ENCODE measurements around the gene UBR3.
"Not testable (repeated sequence)": the region's sequence is repeated elsewhere in the genome, so short reads cannot be mapped to it uniquely, and the experiment has no call there.

UBR3 gene

DNA sequence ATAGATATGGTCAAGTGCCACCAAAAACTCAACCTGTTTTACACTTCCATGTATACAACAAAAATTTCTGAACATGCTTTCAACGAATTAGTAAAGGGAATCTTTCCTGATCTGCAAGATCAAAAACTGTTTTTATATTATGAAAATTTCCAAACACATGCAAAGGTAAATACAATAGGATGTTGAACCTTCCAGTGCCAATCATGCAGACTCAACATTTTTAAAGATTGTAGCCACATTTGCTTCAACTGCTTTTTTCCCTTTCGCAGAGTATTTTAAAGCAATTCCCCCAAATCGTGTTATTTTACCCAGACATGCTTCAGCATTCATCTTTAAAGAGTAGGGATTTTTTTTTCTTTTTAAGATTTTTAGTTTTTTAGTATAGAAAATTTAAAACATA is 40.3 kb downstream of the UBR3 start:
- no peak for DNase-seq

DNA sequence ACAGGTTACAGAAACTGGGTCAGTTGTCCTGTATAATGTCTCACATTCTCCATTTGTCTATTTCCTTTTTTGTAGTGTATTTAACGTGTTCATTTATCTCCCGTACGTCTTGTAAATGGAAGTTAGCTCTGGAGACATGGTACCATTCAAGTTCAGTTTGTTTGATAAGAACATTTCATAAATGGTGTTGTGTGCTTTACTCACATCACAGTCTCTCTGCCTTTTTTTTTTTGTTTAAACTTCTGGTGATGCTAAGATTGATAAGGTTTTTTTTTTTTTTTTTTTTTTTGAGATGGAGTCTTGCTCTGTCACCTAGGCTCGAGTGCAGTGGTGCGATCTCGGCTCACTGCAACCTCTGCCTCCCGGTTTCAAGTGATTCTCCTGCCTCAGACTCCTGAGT is 41.7 kb downstream of the UBR3 start:
- DNase-seq = no peak

DNA sequence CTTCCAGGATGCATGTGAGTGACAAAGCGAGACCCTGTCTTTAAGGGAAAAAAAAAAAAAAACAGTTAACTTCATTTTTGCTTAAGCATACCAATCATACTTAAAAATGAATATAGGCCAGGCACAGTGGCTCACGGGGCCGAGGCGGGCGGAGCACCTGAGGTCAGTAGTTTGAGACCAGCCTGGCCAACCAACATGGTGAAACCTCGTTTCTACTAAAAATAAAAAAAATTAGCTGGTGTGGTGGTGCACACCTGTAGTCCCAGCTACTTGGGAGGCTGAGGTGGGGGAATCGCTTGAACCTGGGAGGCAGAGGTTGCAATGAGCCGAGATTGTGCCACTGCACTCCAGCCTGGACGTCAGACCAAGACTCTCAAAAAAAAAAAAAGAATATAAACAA is 44.1 kb downstream of the UBR3 start:
- DNase-seq = not testable (repeated sequence)

- no peak for DNase-seq
Observed at GRCh38 chr2:169871994-169872393, 44.7 kb downstream of the UBR3 start.

DNA sequence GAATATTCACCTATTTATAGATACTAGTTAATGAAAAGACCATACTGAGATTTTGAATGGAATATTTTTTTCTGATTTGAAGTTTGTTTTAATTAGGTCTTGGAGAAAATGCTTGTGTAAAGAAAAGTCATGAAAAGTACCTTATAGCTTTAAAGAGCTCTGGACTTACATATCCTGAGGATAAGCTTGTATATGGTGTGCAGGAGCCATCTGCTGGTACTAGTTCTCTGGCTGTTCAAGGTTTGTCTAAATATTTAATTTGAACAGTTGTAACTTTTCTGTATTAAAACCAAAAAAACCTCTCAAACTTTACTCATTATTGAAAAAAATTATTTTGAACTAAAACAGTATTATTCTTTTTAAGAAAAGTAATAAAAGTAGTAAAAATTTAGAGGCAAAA is 50.1 kb downstream of the UBR3 start:
- no peak for DNase-seq

DNA sequence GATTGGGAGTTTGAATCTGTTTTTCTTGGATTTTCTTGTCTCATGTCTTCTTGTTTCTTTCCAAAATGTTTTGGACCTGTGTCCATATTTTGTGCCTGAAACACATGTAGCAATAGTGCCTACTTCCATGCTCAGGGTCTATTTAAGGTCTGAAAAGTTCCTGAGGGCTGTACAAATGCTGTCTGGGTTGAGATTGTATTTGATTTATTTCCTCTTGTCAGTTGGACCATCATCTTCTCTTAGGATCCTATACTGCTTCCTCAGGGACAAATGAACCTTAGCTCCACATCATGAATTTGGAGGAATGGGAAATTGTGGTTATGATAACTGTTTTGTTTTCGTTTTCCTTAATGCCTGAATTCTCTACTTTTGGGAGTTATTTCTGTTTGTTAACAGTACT is 59.9 kb downstream of the UBR3 start:
- DNase-seq = no peak

GRCh38 chr2:169891593-169892298 is 64.5 kb downstream of the UBR3 start:
- no peak for DNase-seq

- no peak for DNase-seq
Observed at GRCh38 chr2:169892951-169893350, 65.7 kb downstream of the UBR3 start.

DNA sequence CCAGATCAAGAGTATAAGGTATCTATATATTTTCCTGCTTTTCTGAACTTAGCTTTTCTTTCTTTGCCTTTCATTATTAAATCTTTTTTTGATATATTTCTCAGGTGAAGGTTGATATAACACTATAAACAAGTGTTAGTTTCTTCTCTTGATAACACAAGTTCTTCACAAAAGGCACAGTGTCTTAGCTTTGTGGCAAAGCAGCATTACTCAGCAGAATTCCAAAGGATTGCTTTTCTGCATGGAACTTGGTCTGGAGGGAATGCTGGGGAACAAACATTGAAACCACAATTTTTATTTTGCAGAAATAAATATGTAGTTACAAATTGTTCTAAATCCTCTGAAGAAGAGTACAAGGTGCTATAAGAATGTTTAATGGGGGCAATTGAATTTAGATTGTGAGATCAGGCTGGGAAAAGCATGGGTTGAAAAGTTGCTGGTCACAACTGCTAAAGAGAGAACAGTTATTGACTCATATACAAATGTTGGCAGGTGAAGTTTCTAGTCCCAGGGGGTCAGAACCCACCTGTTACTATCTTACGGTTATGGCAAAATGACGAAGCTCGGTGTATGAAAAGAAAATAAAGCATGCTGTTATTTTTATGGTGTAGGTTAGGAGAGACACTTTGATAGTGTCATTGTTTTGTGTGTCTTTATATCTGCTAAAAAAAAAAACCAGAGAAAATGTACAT is 68.2 kb downstream of the UBR3 start:
- DNase-seq = no peak

GRCh38 chr2:169897834-169898233 is 70.6 kb downstream of the UBR3 start:
- no peak for DNase-seq

GRCh38 chr2:169900103-169900502 is 72.8 kb downstream of the UBR3 start:
- not testable (repeated sequence) for DNase-seq

DNA sequence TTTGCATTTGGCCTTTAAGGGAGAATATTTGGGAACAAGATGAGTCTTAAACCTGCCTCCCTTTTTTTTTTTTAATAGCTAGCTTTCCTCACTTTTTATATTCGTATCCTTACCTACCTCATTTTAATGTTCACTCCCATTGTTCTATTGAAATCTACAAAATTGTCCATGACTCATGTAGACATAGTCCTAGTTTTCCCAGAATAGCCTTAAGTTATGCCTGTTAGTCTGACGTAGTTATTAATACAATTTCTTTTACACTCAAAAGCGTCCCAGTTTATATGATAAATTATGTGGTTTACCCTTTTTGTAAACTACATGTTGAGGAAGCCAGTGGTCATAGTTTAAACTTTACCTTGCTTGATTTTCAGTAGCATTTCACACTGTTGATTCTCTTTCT is 73.4 kb downstream of the UBR3 start:
- DNase-seq = no peak

DNA sequence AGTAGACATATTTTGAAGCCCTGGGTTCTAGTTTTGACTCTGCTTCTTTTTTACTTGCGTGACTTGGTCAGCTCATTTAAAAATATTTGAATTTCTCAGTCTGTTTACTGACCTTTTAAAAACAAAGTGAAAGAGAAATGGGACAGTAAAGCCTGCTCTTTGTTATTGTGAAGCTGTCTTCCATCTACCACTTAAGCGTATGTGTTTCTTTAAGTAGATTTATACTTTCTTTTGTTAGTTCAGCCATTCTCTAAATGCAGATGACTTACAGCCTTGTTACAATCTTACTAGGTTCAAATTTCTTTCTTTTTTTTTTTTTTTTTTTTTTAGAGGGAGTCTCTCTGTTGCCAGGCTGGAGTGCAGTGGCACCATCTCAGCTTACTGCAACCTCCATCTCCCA is 79.5 kb downstream of the UBR3 start:
- DNase-seq = no peak

DNA sequence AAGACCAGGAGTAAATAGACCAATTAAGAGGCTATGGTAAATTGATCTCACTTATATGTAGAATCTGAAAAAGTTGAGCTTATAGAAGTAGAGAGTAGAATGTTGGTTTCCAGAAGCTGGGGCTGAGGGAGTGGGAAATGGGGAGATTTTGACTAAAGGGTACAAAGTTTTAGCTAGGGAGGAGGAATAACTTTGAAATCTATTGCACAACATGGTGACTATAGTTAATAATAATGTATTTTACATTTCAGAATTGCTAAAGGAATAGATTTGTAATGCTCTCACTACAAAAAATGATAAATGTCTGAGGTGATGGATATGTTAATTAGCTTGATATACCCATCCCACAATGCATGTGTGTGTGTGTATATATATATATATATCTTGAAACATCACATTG is 82.1 kb downstream of the UBR3 start:
- DNase-seq = no peak

- DNase-seq = no peak
Observed at GRCh38 chr2:169910109-169910799, 83.0 kb downstream of the UBR3 start.

DNA sequence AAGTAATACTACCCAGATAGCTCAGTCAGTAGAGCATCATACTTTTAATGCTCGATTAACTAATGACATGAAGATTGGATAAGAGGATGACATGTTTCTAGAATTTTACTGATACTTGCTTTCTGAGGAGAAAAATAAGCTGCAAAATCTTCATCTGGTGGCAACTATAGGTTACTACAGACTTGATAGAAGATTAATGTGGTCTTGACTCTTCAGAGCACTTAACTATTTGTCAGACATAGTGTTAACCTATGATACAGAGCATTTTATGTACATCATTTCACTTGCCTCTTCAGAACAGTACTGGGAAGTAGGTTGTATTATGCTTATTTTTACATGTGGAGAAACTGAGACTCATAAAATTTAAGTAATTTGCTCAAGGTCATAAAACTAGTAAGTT is 83.9 kb downstream of the UBR3 start:
- DNase-seq = no peak

- DNase-seq = no peak
Observed at GRCh38 chr2:169916623-169917022, 89.4 kb downstream of the UBR3 start.

DNA sequence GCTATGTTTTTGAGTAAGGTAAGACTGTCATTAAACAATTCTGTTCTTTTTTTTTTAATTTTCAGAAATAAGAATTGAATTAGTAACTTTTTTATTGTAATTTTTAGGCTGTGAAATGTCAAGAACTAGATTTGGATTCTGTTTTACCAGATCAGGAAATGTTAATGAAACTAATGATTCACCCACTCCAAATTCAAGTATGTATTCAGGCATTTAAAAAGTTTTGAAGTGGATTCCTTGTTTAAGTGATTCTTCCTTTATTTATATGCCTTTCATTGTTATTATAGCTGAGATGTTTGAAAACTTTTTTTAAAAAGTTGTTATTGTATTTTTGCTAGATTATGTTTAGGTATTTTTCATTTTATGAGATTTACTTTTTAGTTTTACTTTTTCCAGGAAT is 96.7 kb downstream of the UBR3 start:
- no peak for DNase-seq

- no peak for DNase-seq
Observed at GRCh38 chr2:169925968-169926367, 98.7 kb downstream of the UBR3 start.

GRCh38 chr2:169928463-169928864 is 101.2 kb downstream of the UBR3 start:
- no peak for DNase-seq

GRCh38 chr2:169933124-169933711 is 106.0 kb downstream of the UBR3 start:
- DNase-seq = no peak

GRCh38 chr2:169936652-169937051 is 109.4 kb downstream of the UBR3 start:
- DNase-seq = not testable (repeated sequence)

- DNase-seq = no peak
Observed at GRCh38 chr2:169945515-169945914, 118.3 kb downstream of the UBR3 start.

DNA sequence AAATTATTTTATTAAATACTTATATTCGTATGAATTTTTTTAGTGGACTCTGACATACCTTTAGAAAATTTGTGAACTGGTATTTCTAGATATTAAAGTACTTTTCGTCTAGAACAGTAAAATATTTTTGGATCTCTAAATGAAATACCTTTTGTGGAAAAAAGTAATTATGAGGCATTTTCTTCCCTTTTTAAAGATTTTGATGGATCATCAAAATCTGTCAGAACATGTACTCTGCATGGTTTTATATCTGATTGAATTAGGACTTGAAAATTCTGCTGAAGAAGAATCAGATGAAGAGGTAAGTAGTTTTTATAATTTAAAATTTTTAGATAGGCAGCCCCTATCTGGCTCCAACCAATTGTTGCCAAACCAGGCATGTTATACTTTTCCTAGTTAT is 118.8 kb downstream of the UBR3 start:
- no peak for DNase-seq

Measured in NCI-H2081 treated with DMSO at 0.1 percent for 48 hours (cell line).